GM23338 (cell line): Measurements from ENCODE around the gene LPAR1. TPM values are rescaled to one million over a fixed set of nuclear protein-coding genes. Genes with fewer than 3 reads are reported as not detected.

Source experiments
- ATAC-seq: fragments of 200-7000 bp; cut with Tn5 transposase; 3 replicates; pipeline ENCODE4 v1.9.1; 2020
- DNase-seq: peaks from one replicate; pipeline ENCODE4 v3.0.0-alpha.2; 2015; ENCODE audit warnings: low spot score
- H2AFZ ChIP-seq: fragments of 200-600 bp; sonication (generic); 2 replicates; pipeline ENCODE4 v1.8.0; 2016; ENCODE audit warnings: antibody characterized with exemption, mild to moderate bottlenecking, moderate library complexity
- H3F3A ChIP-seq: fragments of 200-600 bp; sonication (generic); replicated peaks from 2 replicates; pipeline ENCODE4 v1.8.0; 2017; ENCODE audit warnings: antibody characterized with exemption, mixed run types, low read depth
- H3K27ac ChIP-seq: fragments of 200-600 bp; sonication (generic); 2 replicates; pipeline ENCODE4 v1.6.1; 2016; ENCODE audit warnings: low read depth
- H3K27me3 ChIP-seq: fragments of 200-600 bp; sonication (generic); 2 replicates; pipeline ENCODE4 v1.8.0; 2016; ENCODE audit warnings: mild to moderate bottlenecking, mixed run types, moderate library complexity; ENCODE audit not compliant: insufficient read depth
- H3K36me3 ChIP-seq: fragments of 200-600 bp; sonication (generic); 2 replicates; pipeline ENCODE4 v1.8.0; 2016; ENCODE audit warnings: mild to moderate bottlenecking; ENCODE audit not compliant: insufficient read depth
- H3K4me1 ChIP-seq: fragments of 200-600 bp; sonication (generic); 2 replicates; pipeline ENCODE4 v1.8.0; 2016; ENCODE audit warnings: mild to moderate bottlenecking, moderate library complexity; ENCODE audit not compliant: insufficient read depth
- H3K4me2 ChIP-seq: fragments of 200-600 bp; sonication (generic); 2 replicates; pipeline ENCODE4 v1.7.1; 2017; ENCODE audit warnings: mixed run types
- H3K4me3 ChIP-seq: fragments of 200-600 bp; sonication (generic); 2 replicates; pipeline ENCODE4 v1.6.1; 2016; ENCODE audit warnings: mixed run types
- H3K79me2 ChIP-seq: fragments of 200-600 bp; sonication (generic); replicated peaks from 2 replicates; pipeline ENCODE4 v1.8.0; 2017; ENCODE audit warnings: mild to moderate bottlenecking; ENCODE audit not compliant: insufficient read depth
- H3K9me2 ChIP-seq: fragments of 200-600 bp; sonication (generic); 2 replicates; pipeline ENCODE4 v1.8.0; 2017; ENCODE audit not compliant: insufficient read depth
- H4K20me1 ChIP-seq: fragments of 200-600 bp; sonication (generic); replicated peaks from 2 replicates; pipeline ENCODE4 v1.8.0; 2017; ENCODE audit warnings: mild to moderate bottlenecking; ENCODE audit not compliant: insufficient read depth
- H3K27ac Mint-ChIP-seq: 2 replicates; pipeline ENCODE4 v1.8.0; 2020; ENCODE audit warnings: inconsistent platforms, mild to moderate bottlenecking, moderate library complexity, mixed read lengths
- H3K27me3 Mint-ChIP-seq: 3 replicates; pipeline ENCODE4 v1.8.0; 2022; ENCODE audit warnings: low read depth, mild to moderate bottlenecking, moderate library complexity, mixed read lengths, inconsistent platforms; ENCODE audit not compliant: insufficient read depth, poor library complexity
- H3K36me3 Mint-ChIP-seq: 3 replicates; pipeline ENCODE4 v1.8.0; 2021; ENCODE audit warnings: low read depth, mild to moderate bottlenecking, inconsistent platforms, moderate library complexity, mixed read lengths
- H3K4me1 Mint-ChIP-seq: 3 replicates; pipeline ENCODE4 v1.8.0; 2020; ENCODE audit warnings: mild to moderate bottlenecking, inconsistent platforms, mixed read lengths
- H3K4me3 Mint-ChIP-seq: 3 replicates; pipeline ENCODE4 v1.8.0; 2021; ENCODE audit warnings: moderate library complexity, mild to moderate bottlenecking, inconsistent platforms, mixed read lengths
- H3K9me3 Mint-ChIP-seq: 3 replicates; pipeline ENCODE4 v1.8.0; 2020; ENCODE audit warnings: moderate library complexity, mild to moderate bottlenecking, inconsistent platforms, mixed read lengths
- CREB1 ChIP-seq: fragments of 250-450 bp; sonication (Bioruptor Pico); IDR thresholded peaks from 2 replicates; pipeline ENCODE4 v1.5.0; 2020; ENCODE audit warnings: low read depth, mild to moderate bottlenecking, moderate library complexity
- CTCF ChIP-seq, 2 experiments: fragments of 200-600 bp in 1 of 2; sonication (generic) in 1 of 2; conservative IDR thresholded peaks; 2 replicates each; pipeline versions ENCODE4 v1.5.1 to v1.6.1; 2016 to 2017; ENCODE audit warnings: antibody characterized with exemption in 2 of 2, low read depth in 2 of 2, mild to moderate bottlenecking in 2 of 2, moderate library complexity in 1 of 2
- ETS1 ChIP-seq: IDR thresholded peaks from 2 replicates; pipeline ENCODE4 v1.6.1; 2016; ENCODE audit warnings: antibody characterized with exemption
- EZH2 ChIP-seq: fragments of 200-600 bp; sonication (generic); IDR thresholded peaks from one replicate; pipeline ENCODE4 v1.8.0; 2017; ENCODE audit warnings: antibody characterized with exemption, mild to moderate bottlenecking, low read depth; ENCODE audit not compliant: unreplicated experiment
- EZH2phosphoT487 ChIP-seq: fragments of 200-600 bp; sonication (generic); IDR thresholded peaks from one replicate; pipeline ENCODE4 v1.8.1; 2018; ENCODE audit warnings: antibody characterized with exemption; ENCODE audit not compliant: unreplicated experiment
- JUNB ChIP-seq: IDR thresholded peaks from one replicate; pipeline ENCODE4 v1.6.1; 2016; ENCODE audit warnings: antibody characterized with exemption; ENCODE audit not compliant: unreplicated experiment
- NANOG ChIP-seq: IDR thresholded peaks from 2 replicates; pipeline ENCODE4 v1.6.1; 2016; ENCODE audit warnings: antibody characterized with exemption, borderline replicate concordance
- POLR2AphosphoS5 ChIP-seq: IDR thresholded peaks from 2 replicates; pipeline ENCODE4 v1.6.1; 2016; ENCODE audit warnings: antibody characterized with exemption, low read depth
- REST ChIP-seq: IDR thresholded peaks from one replicate; pipeline ENCODE4 v1.6.1; 2018; ENCODE audit warnings: antibody characterized with exemption; ENCODE audit not compliant: unreplicated experiment
- STAT1 ChIP-seq: IDR thresholded peaks from one replicate; pipeline ENCODE4 v1.6.1; 2016; ENCODE audit warnings: antibody characterized with exemption; ENCODE audit not compliant: unreplicated experiment
- ZNF114 ChIP-seq: fragments of 250-450 bp; sonication (Bioruptor Pico); IDR thresholded peaks from 2 replicates; pipeline ENCODE4 v1.5.0; 2020; ENCODE audit warnings: mild to moderate bottlenecking, moderate library complexity
- ZNF331 ChIP-seq: fragments of 250-450 bp; sonication (Bioruptor Pico); IDR thresholded peaks from 2 replicates; pipeline ENCODE4 v1.5.0; 2020; ENCODE audit warnings: low read depth, mild to moderate bottlenecking, moderate library complexity
- ZNF462 ChIP-seq: fragments of 250-450 bp; sonication (Bioruptor Pico); IDR thresholded peaks from 2 replicates; pipeline ENCODE4 v1.5.0; 2020; ENCODE audit warnings: mild to moderate bottlenecking, moderate library complexity
- polyA plus RNA-seq: library from polyadenylated mRNA; unstranded; fragments of >200 nt; fragmentation: Nextera tagmentation; extraction: Ambion mirVana; gene quantifications from 2 replicates; pipeline ENCODE4 v1.2.1, GENCODE V29; 2016
- total RNA-seq: library from RNA; depleted of rRNA; stranded (reverse); fragments of >200 nt; shearing (Covaris generic); gene quantifications from 2 replicates; pipeline ENCODE4 v1.2.3, GENCODE V29; 2014

The LPAR1 gene
- total and polyA plus RNA-seq, 2 experiments from 2014 or later = 1.0 to 3.8 TPM

- H3K4me3 Mint-ChIP-seq = no peak overlapping the region
- H3K27ac ChIP-seq = no peak overlapping the region
- H3K36me3 Mint-ChIP-seq = peaks cover 3% of the 10 kb centered on the region; the same call in 1 of the 3 replicates
- H3K27me3 ChIP-seq = no peaks in the 10 kb centered on the region
- DNase-seq = no peak
- peaks cover 22% of the 10 kb centered on the region for H3K4me1 ChIP-seq
- H3K4me2 ChIP-seq = peak overlapping the region; percentile 33; the same call in 1 of the 2 replicates
- H3K9me3 Mint-ChIP-seq = no peaks in the 10 kb centered on the region; the same call in 2 of the 3 replicates
- TF ChIP-seq POLR2AphosphoS5 (no peak), JUNB (no peak), STAT1 (no peak), EZH2phosphoT487 (no peak), EZH2 (no peak), ZNF114 (no peak), NANOG (no peak), CTCF (conservative IDR thresholded peaks at IDR 0.05; ENCODE audit: low read depth in 2 of 2) (no peak), ZNF462 (CRISPR knock-in tag) (no peak), REST (no peak), ZNF331 (CRISPR knock-in tag) (no peak), CREB1 (no peak), ETS1 (no peak)
- no peaks in the 10 kb centered on the region for H3K27me3 Mint-ChIP-seq
- H3K4me1 Mint-ChIP-seq = peaks cover 25% of the 10 kb centered on the region
- no peak overlapping the region; the same call in 1 of the 2 replicates for H3K27ac Mint-ChIP-seq
- H4K20me1 ChIP-seq = no peaks in the 10 kb centered on the region
- no peak for ATAC-seq
- no peaks in the 10 kb centered on the region for H3K79me2 ChIP-seq
- H3K36me3 ChIP-seq = no peaks in the 10 kb centered on the region
- H3F3A ChIP-seq = no peaks in the 10 kb centered on the region
- H3K4me3 ChIP-seq = no peak overlapping the region
- peaks cover 12% of the 10 kb centered on the region for H3K9me2 ChIP-seq
- no peak overlapping the region for H2AFZ ChIP-seq
Observed at GRCh38 chr9:110876929-110877328, 161.3 kb downstream of the LPAR1 start.
